Measurements from ENCODE around the gene RYK.
A peak's percentile ranks its signal among the peaks of the same experiment; 100 is the strongest.
"Not testable (repeated sequence)": the region's sequence is repeated elsewhere in the genome, so short reads cannot be mapped to it uniquely, and the experiment has no call there.

Gene RYK

DNA sequence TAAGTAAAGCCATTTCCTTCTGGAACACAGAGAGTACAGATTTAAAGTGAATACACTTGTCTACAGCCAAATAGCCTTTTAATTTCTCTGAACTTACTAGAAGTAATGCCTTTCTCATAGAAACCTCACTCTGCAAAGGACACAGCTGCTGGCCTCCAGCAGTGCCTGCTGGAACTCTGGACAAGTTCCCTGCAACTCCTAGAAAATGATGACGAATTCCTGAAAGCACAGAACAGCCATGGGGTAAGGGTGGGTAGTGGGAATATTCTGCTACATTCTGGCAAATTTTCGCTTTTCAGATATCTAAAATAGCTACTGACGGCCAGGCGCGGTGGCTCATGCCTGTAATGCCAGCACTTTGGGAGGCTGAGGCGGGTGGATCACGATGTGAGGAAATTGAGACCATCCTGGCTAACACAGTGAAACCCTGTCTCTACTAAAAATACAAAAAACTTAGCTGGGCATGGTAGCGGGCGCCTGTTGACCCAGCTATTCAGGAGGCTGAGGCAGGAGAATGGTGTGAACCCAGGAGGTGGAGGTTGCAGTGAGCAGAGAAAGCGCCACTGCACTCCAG, 34.4 kb downstream of the RYK start:
- no peak for DNase-seq (ENCODE audit: low read depth)

DNA sequence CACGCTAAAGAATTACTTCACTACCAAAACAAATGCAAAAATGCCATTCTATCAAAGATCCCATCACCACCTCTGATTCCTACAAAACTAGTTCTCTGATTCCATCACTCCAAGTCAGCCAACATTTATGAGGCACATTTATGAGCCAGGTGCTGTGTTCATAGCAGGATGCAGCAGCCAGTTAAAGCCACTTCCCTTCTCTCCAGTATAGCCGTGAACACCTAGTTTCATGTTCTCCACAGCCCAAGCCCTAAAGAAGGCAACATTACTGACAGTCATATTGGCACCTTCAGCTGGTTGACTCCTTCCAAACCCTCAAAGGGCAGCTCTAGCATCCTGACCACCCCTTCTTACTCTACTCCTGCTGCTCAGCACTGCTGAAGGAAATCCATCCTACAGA, 36.4 kb downstream of the RYK start:
- no peak for DNase-seq (ENCODE audit: low read depth)

DNA sequence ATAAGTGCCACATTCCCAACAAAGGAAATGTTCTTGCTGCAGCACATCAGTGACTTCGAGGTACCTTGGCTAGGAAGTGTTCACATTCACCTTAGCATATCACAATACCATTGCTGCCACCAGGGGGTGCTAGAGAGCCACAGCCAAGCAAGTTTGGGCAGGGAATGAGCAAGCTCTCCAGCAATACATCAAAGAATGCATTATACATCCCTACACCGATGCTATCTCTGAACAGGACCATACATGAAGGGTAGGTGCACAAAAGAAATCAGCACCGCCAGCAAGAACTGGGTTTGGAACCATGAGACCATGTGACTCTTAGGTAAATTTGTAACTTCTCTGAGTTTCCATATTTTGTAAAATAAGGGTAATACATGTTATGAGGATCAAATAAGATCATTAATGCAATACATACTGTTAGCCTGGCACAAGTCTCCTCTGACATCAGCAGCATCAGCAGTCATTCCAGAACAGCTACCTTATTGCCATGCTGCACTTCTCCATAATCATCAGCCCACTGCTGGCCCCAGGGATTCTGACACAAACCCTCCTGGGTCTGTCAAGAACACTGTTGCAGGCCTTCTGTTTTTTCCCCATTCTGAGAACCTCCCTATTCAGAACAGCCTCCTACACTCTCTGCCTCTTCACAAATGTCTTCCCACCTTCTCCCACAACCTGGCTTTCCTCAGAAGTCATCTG, 37.5 kb downstream of the RYK start:
- DNase-seq (ENCODE audit: low read depth): peak; percentile 56

- no peak for DNase-seq (ENCODE audit: low read depth)
These were observed 38.9 kb downstream of the RYK start for GRCh38 chr3:134211797-134212196.

- DNase-seq (ENCODE audit: low read depth): no peak
These were observed 45.2 kb downstream of the RYK start for GRCh38 chr3:134205451-134205850.

- DNase-seq (ENCODE audit: low read depth): peak; percentile 37
These were observed 49.2 kb downstream of the RYK start for GRCh38 chr3:134201201-134202130.

GRCh38 chr3:134199880-134200279, 50.8 kb downstream of the RYK start:
- not testable (repeated sequence) for DNase-seq (ENCODE audit: low read depth)

GRCh38 chr3:134199240-134199639, 51.4 kb downstream of the RYK start:
- no peak for DNase-seq (ENCODE audit: low read depth)

DNA sequence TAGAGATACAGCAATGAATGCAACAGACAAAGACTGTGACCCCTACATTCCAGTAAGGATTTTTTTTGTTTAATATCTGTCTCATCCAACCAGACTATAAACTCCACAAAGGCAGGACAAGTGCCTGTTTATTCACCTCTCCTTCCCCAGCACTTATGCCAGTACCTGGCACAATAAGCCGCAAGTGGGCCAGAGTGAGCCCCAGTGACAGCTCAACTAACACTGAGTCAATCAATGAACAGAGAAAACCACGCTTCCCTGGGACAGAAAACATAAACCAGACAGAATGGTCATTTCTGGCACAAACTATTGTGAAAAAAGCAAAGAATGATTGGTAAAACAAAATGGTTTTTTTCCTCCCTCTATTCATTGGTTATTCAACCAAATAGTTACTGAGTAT, 52.2 kb downstream of the RYK start:
- no peak for DNase-seq (ENCODE audit: low read depth)

- DNase-seq (ENCODE audit: low read depth): peak; percentile 41
These were observed 52.9 kb downstream of the RYK start for GRCh38 chr3:134197681-134198261.

GRCh38 chr3:134194247-134194646, 56.4 kb downstream of the RYK start:
- no peak for DNase-seq (ENCODE audit: low read depth)

DNA sequence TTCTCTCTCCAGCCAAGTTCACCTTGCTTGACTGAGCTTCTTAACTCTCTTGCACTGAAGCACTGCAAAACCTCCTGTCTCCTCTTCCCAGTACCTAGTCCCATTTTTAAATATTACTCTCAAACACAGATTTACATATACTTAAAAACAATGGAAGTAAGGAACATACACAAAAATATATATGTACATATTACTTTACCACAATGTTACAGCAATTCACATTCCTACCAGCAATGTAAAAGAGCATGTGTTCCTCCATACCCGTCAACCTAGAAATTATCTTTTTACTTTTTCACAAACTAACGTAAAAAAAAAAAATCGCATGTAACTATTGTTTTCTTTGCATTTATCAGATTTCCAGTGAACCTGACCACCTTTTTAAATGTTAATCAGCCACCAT, 60.4 kb downstream of the RYK start:
- no peak for DNase-seq (ENCODE audit: low read depth)

GRCh38 chr3:134189849-134190248, 60.8 kb downstream of the RYK start:
- DNase-seq (ENCODE audit: low read depth): no peak

DNA sequence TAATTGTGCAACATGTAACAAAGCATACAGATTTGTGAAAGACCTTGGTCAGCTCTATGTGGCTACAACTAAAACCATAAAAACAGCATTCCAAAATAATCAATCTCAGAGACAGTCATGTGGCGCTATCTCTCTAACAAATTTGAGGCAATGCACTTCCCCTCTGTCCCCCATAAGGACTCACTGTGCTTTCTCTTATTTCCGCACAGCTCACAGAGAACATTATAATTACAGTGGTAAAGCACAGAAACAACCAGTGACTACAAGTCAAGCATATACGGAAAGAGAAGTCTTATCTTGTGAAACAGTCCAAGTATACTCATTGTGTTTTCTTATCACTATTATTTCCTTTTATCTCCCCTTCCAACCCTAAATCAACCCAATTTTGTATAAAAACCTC, 64.3 kb downstream of the RYK start:
- no peak for DNase-seq (ENCODE audit: low read depth)

DNA sequence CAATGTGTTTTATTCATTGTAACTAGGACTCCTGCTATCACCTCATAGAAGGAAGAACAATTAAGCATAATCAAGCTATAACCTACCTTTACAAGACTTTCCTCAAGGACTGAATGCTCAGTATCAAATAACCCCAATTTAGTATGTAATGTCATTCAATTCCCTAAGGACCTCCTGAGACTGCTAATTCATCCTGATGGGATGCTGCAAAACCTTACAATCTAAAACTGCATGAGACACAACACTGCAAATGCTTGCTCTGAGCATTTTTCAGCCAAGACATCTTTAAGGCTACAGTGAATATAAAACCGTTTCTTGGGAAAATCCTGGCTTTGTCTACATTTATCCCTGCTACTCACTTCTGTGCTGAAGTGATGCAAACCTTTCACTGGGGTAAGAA, 69.9 kb downstream of the RYK start:
- no peak for DNase-seq (ENCODE audit: low read depth)

- DNase-seq (ENCODE audit: low read depth): no peak
These were observed 71.2 kb downstream of the RYK start for GRCh38 chr3:134179508-134179907.

- DNase-seq (ENCODE audit: low read depth): no peak
These were observed 87.6 kb downstream of the RYK start for GRCh38 chr3:134163096-134163495.

DNA sequence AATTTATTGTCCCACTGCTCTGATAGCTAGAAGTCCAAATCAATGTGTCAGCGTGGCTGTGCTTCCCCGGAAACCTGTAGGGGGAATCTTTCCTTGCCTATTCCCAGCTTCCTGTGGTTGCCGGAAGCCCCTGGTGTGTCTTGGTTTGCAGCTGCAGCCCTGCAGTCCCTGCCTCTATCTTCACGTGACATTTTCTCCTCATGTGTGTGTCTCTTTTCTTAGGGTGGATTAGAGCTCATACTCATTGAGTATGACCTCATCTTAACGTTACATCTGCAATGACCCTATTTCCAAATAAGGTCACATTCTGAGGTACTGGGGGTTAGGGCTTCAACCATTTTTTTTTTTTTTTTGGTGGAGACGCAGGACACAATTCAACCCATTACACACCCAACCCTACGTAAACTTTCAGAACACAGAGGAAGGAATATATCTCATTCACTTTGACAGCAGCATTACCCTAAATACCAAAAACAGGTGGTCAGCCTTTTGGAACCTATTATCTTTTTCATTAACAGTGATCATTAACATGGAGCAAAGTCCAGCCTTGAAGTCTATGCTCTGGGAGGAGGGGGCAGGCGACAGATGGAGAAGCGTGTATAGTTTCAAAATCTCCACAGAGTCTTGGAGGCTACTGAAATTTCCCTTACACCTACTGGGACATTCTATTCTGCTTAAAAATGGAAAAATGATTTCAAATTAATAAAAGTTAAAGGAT, 88.6 kb downstream of the RYK start:
- no peak for DNase-seq (ENCODE audit: low read depth)

DNA sequence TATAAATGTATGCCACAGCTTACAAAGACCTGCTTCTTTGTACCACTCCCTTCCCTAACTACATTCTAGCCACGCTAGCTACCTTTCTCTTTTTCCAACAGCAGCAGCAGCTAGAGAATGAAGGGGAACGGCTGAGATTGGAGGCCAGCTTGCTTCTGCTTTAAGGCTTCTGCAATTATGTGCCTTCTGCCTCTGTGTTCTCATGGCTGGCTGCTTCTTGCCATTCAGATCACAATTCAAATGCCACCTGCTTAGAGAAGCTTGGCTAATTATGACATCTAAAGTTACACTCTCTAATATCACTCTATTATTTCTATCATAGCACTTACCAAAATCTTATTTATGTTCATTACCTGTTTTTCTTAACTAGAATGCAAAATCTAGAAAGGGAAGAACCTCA, 95.2 kb downstream of the RYK start:
- no peak for DNase-seq (ENCODE audit: low read depth)

DNA sequence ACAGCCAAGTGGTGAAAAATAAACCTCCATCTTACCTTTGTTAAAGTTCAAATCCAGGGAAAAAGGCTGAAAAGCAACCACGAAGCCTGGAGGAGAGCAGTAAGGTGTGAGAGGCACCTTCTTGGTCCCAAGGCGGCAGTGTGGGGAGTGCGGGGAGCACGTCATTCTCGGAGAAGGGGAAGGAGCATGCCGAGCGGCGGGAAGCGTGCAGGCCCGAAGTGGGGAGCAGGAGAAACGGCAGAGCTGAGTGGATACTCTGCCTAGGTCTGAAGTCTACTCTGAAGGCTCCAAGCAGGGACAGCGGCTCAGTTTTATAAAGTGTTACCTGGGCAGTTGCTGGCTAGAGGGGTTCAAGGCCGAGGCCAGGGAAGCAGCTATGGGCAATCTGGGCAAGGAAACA, 96.9 kb downstream of the RYK start:
- DNase-seq (ENCODE audit: low read depth): no peak

- DNase-seq (ENCODE audit: low read depth): no peak
These were observed 100.2 kb downstream of the RYK start for GRCh38 chr3:134150476-134150875.

- DNase-seq (ENCODE audit: low read depth): no peak
These were observed 101.4 kb downstream of the RYK start for GRCh38 chr3:134149286-134149685.

Measured in HS-5 (cell line).